HepG2 (cell line): Measurements from ENCODE around the gene NAE1. TPM values are rescaled to one million over a fixed set of nuclear protein-coding genes. Genes with fewer than 3 reads are reported as not detected.

Source experiments
- JARID2 ChIP-seq: sonication (generic); formaldehyde crosslinking; IDR thresholded peaks from 2 replicates; pipeline ENCODE4 v1.8.1; 2023; ENCODE audit warnings: missing genetic modification reagents, inconsistent platforms; ENCODE audit not compliant: insufficient replicate concordance
- MEIS1 ChIP-seq: sonication (generic); formaldehyde crosslinking; IDR thresholded peaks from 2 replicates; pipeline ENCODE4 v1.9.0; 2021; ENCODE audit warnings: mild to moderate bottlenecking, missing genetic modification reagents, moderate library complexity, borderline replicate concordance
- MIXL1 ChIP-seq: IDR thresholded peaks from 2 replicates; pipeline ENCODE4 v1.6.1; 2016
- PHF20 ChIP-seq: sonication (generic); formaldehyde crosslinking; IDR thresholded peaks from 2 replicates; pipeline ENCODE4 v1.5.0; 2020; ENCODE audit warnings: mild to moderate bottlenecking, missing genetic modification reagents
- PTBP1 ChIP-seq: fragments of 200-400 bp; formaldehyde crosslinking; IDR thresholded peaks from 2 replicates; pipeline ENCODE4 v1.6.1; 2018; ENCODE audit warnings: low read length, low read depth; ENCODE audit not compliant: poor library complexity, severe bottlenecking
- SUZ12 ChIP-seq: fragments of 150-350 bp; IDR thresholded peaks from 2 replicates; pipeline ENCODE4 v1.6.1; 2014; ENCODE audit warnings: low read depth, low read length
- ZBTB20 ChIP-seq: sonication (generic); formaldehyde crosslinking; IDR thresholded peaks from 2 replicates; pipeline ENCODE4 v1.8.1; 2023; ENCODE audit warnings: missing genetic modification reagents, low read depth, mild to moderate bottlenecking, borderline replicate concordance
- ZC3H13 ChIP-seq: sonication (generic); formaldehyde crosslinking; IDR thresholded peaks from 2 replicates; pipeline ENCODE4 v1.8.1; 2023; ENCODE audit warnings: mild to moderate bottlenecking, missing genetic modification reagents, moderate library complexity
- ZFY ChIP-seq: sonication (generic); formaldehyde crosslinking; IDR thresholded peaks from 2 replicates; pipeline ENCODE4 v1.4.0; 2020; ENCODE audit warnings: missing genetic modification reagents
- ZNF335 ChIP-seq: sonication (generic); formaldehyde crosslinking; IDR thresholded peaks from 2 replicates; pipeline ENCODE4 v1.4.0; 2020; ENCODE audit warnings: missing genetic modification reagents
- polyA plus RNA-seq, 8 experiments: library from polyadenylated mRNA; depleted of rRNA in 3 of 8; stranded (reverse) in 7 of 8; unstranded in 1 of 8; fragments of >200 nt; fragmentation: Illumina TruSeq in 4 of 8; extraction: Trizol in 4 of 8; gene quantifications; 2 replicates each; pipeline versions ENCODE4 v1.2.1 to v1.2.3, GENCODE V29; 2011 to 2016; ENCODE audit warnings: low read depth in 4 of 8, missing spikeins in 1 of 8, mixed read lengths in 1 of 8; ENCODE audit not compliant: insufficient read depth in 1 of 8
- total RNA-seq, 5 experiments: library from RNA; depleted of rRNA; stranded (reverse); fragments of >200 nt; fragmentation: Illumina TruSeq; extraction: Trizol; gene quantifications; 2 replicates each; pipeline ENCODE4 v1.2.3, GENCODE V29; 2016; ENCODE audit warnings: low read depth in 1 of 5
- TF ChIP-seq, protein P1 (sequence below): IDR thresholded peaks from 2 replicates; pipeline ENCODE4 v1.6.1; 2016
- TF ChIP-seq, protein P2 (sequence below): sonication (generic); formaldehyde crosslinking; IDR thresholded peaks from 2 replicates; pipeline ENCODE4 v1.4.0; 2020; ENCODE audit warnings: missing genetic modification reagents, borderline replicate concordance
- TF ChIP-seq, protein P3 (sequence below): sonication (generic); formaldehyde crosslinking; IDR thresholded peaks from 2 replicates; pipeline ENCODE4 v1.4.0; 2020; ENCODE audit warnings: missing genetic modification reagents, borderline replicate concordance
- TF ChIP-seq, protein P4 (sequence below): sonication (generic); formaldehyde crosslinking; IDR thresholded peaks from 2 replicates; pipeline ENCODE4 v1.5.0; 2020; ENCODE audit warnings: missing genetic modification reagents, mild to moderate bottlenecking, borderline replicate concordance
- TF ChIP-seq, protein P5 (sequence below): sonication (generic); formaldehyde crosslinking; IDR thresholded peaks from 2 replicates; pipeline ENCODE4 v1.4.0; 2020; ENCODE audit warnings: missing genetic modification reagents, mild to moderate bottlenecking, borderline replicate concordance

The NAE1 gene
- total and polyA plus RNA-seq, 2 of the 13 experiments (the other 11 are each of a cell fraction or from before 2014, with no cell fraction given), result 95.7 to 206 TPM

DNA sequence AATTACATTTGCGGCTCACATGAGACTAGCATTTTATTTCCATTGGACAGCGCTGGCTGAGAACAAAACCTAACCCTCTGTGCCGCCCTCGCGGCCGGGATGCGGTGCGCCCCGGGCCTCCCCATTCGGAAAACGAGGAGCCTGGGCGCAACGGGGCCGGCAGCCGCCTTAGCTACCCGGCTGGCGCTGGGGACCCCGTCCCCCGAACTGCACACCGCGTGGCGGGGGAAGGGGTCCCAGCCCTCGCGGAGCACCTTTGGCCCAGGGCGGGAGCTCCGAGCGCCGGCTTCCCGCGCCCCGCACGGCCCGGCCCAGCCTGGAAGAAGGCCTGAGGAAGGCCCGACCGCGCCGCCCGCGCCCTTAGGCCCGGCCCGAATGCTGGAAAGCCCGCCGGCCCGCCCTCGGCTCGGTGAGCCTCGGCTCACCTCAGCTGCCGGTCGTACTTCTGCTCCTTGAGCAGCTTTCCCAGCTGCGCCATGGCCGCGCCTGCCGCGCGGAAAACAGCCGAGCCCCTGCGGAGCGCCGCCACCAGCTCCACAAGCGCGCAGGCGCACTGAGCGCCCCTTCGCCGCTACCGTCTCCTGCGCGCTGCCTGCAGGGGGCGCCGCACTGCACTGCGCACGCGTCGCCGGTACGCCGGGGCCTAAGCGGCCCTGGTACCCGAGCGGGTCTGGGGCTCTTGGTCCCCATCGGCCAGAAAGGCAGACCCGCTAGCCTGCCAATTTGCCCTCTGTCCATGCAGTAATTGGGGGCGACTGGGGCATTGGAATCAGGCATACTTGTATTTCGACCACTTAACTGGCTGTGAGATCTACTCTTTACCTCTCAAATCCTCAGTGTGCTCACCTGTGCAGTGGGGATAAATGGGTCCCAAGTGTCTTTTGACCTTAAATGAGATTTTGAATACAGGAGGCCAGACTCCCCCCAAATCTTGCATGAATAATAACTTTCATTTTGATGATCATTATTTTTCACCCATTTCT is at the start of gene NAE1 (continued):
- 0 out of 2 replicates have a peak, but pooled peaks have one; percentile 33 for TF ChIP-seq MIXL1 (CRISPR knock-in tag)
- TF ChIP-seq MEIS1 (CRISPR knock-in tag), result no peak; the same call in none of the 2 replicates
- TF ChIP-seq ZC3H13 (CRISPR knock-in tag), result peak; percentile 52; the same call in 1 of the 2 replicates
- TF ChIP-seq, protein P1, sequence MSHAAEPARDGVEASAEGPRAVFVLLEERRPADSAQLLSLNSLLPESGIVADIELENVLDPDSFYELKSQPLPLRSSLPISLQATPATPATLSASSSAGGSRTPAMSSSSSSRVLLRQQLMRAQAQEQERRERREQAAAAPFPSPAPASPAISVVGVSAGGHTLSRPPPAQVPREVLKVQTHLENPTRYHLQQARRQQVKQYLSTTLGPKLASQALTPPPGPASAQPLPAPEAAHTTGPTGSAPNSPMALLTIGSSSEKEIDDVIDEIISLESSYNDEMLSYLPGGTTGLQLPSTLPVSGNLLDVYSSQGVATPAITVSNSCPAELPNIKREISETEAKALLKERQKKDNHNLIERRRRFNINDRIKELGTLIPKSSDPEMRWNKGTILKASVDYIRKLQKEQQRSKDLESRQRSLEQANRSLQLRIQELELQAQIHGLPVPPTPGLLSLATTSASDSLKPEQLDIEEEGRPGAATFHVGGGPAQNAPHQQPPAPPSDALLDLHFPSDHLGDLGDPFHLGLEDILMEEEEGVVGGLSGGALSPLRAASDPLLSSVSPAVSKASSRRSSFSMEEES (CRISPR knock-in tag), result peak; percentile 66
- TF ChIP-seq, protein P2, sequence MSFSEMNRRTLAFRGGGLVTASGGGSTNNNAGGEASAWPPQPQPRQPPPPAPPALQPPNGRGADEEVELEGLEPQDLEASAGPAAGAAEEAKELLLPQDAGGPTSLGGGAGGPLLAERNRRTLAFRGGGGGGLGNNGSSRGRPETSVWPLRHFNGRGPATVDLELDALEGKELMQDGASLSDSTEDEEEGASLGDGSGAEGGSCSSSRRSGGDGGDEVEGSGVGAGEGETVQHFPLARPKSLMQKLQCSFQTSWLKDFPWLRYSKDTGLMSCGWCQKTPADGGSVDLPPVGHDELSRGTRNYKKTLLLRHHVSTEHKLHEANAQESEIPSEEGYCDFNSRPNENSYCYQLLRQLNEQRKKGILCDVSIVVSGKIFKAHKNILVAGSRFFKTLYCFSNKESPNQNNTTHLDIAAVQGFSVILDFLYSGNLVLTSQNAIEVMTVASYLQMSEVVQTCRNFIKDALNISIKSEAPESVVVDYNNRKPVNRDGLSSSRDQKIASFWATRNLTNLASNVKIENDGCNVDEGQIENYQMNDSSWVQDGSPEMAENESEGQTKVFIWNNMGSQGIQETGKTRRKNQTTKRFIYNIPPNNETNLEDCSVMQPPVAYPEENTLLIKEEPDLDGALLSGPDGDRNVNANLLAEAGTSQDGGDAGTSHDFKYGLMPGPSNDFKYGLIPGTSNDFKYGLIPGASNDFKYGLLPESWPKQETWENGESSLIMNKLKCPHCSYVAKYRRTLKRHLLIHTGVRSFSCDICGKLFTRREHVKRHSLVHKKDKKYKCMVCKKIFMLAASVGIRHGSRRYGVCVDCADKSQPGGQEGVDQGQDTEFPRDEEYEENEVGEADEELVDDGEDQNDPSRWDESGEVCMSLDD (CRISPR knock-in tag), result peak; percentile 95; the same call in 1 of the 2 replicates
- peak; percentile 70 for TF ChIP-seq PHF20 (CRISPR knock-in tag)
- TF ChIP-seq, protein P3, sequence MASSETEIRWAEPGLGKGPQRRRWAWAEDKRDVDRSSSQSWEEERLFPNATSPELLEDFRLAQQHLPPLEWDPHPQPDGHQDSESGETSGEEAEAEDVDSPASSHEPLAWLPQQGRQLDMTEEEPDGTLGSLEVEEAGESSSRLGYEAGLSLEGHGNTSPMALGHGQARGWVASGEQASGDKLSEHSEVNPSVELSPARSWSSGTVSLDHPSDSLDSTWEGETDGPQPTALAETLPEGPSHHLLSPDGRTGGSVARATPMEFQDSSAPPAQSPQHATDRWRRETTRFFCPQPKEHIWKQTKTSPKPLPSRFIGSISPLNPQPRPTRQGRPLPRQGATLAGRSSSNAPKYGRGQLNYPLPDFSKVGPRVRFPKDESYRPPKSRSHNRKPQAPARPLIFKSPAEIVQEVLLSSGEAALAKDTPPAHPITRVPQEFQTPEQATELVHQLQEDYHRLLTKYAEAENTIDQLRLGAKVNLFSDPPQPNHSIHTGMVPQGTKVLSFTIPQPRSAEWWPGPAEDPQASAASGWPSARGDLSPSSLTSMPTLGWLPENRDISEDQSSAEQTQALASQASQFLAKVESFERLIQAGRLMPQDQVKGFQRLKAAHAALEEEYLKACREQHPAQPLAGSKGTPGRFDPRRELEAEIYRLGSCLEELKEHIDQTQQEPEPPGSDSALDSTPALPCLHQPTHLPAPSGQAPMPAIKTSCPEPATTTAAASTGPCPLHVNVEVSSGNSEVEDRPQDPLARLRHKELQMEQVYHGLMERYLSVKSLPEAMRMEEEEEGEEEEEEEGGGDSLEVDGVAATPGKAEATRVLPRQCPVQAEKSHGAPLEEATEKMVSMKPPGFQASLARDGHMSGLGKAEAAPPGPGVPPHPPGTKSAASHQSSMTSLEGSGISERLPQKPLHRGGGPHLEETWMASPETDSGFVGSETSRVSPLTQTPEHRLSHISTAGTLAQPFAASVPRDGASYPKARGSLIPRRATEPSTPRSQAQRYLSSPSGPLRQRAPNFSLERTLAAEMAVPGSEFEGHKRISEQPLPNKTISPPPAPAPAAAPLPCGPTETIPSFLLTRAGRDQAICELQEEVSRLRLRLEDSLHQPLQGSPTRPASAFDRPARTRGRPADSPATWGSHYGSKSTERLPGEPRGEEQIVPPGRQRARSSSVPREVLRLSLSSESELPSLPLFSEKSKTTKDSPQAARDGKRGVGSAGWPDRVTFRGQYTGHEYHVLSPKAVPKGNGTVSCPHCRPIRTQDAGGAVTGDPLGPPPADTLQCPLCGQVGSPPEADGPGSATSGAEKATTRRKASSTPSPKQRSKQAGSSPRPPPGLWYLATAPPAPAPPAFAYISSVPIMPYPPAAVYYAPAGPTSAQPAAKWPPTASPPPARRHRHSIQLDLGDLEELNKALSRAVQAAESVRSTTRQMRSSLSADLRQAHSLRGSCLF (CRISPR knock-in tag), result peak; percentile 95; the same call in 1 of the 2 replicates
- peak; percentile 85 for TF ChIP-seq ZBTB20 (CRISPR knock-in tag)
- TF ChIP-seq PTBP1, result peak; percentile 42
- peak; percentile 59; the same call in 1 of the 2 replicates for TF ChIP-seq ZNF335 (CRISPR knock-in tag)
- no peak for TF ChIP-seq JARID2 (CRISPR knock-in tag)
- TF ChIP-seq, protein P4, sequence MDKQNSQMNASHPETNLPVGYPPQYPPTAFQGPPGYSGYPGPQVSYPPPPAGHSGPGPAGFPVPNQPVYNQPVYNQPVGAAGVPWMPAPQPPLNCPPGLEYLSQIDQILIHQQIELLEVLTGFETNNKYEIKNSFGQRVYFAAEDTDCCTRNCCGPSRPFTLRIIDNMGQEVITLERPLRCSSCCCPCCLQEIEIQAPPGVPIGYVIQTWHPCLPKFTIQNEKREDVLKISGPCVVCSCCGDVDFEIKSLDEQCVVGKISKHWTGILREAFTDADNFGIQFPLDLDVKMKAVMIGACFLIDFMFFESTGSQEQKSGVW (CRISPR knock-in tag), result no peak
- TF ChIP-seq ZFY (CRISPR knock-in tag), result peak; percentile 100
- TF ChIP-seq SUZ12, result no peak
- TF ChIP-seq, protein P5, sequence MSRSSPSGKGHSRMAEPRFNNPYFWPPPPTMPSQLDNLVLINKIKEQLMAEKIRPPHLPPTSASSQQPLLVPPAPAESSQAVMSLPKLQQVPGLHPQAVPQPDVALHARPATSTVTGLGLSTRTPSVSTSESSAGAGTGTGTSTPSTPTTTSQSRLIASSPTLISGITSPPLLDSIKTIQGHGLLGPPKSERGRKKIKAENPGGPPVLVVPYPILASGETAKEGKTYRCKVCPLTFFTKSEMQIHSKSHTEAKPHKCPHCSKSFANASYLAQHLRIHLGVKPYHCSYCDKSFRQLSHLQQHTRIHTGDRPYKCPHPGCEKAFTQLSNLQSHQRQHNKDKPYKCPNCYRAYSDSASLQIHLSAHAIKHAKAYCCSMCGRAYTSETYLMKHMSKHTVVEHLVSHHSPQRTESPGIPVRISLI (CRISPR knock-in tag), result no peak
